Parathyroid adenoma (tissue), 2 donors: Measurements from ENCODE around the gene STAC3.

Source experiments
- H2AFZ ChIP-seq: fragments of 300-600 bp; sonication (generic); one replicate; pipeline ENCODE4 v1.7.0; 2017; ENCODE audit warnings: antibody characterized with exemption, mild to moderate bottlenecking
- H3K27ac ChIP-seq: fragments of 300-600 bp; sonication (generic); one replicate; pipeline ENCODE4 v1.7.0; 2017
- H3K27me3 ChIP-seq: fragments of 300-600 bp; sonication (generic); one replicate; pipeline ENCODE4 v1.7.0; 2017; ENCODE audit warnings: low read length; ENCODE audit not compliant: control insufficient read depth, insufficient read depth
- H3K36me3 ChIP-seq: fragments of 300-600 bp; sonication (generic); one replicate; pipeline ENCODE4 v1.7.0; 2017; ENCODE audit warnings: low read length; ENCODE audit not compliant: control insufficient read depth, insufficient read depth
- H3K4me1 ChIP-seq: fragments of 300-600 bp; sonication (generic); one replicate; pipeline ENCODE4 v1.7.0; 2017; ENCODE audit warnings: control low read depth
- H3K4me2 ChIP-seq: fragments of 300-600 bp; sonication (generic); one replicate; pipeline ENCODE4 v1.7.0; 2017; ENCODE audit warnings: low read length
- H3K4me3 ChIP-seq: fragments of 300-600 bp; sonication (generic); one replicate; pipeline ENCODE4 v1.7.0; 2017; ENCODE audit warnings: low read depth, low read length
- H3K79me2 ChIP-seq: fragments of 300-600 bp; sonication (generic); one replicate; pipeline ENCODE4 v1.7.0; 2017; ENCODE audit warnings: control low read depth
- H3K9ac ChIP-seq: fragments of 300-600 bp; sonication (generic); one replicate; pipeline ENCODE4 v1.7.0; 2017; ENCODE audit warnings: mild to moderate bottlenecking
- H3K9me3 ChIP-seq: fragments of 300-600 bp; sonication (generic); one replicate; pipeline ENCODE4 v1.7.0; 2017; ENCODE audit warnings: low read length; ENCODE audit not compliant: control insufficient read depth
- TF ChIP-seq, protein P1 (sequence below): fragments of 300-600 bp; sonication (generic); IDR thresholded peaks from one replicate; pipeline ENCODE4 v1.7.0; 2017; ENCODE audit warnings: antibody characterized with exemption, mild to moderate bottlenecking
- donor health status: primary hyperparathyroidism.

The STAC3 gene

DNA sequence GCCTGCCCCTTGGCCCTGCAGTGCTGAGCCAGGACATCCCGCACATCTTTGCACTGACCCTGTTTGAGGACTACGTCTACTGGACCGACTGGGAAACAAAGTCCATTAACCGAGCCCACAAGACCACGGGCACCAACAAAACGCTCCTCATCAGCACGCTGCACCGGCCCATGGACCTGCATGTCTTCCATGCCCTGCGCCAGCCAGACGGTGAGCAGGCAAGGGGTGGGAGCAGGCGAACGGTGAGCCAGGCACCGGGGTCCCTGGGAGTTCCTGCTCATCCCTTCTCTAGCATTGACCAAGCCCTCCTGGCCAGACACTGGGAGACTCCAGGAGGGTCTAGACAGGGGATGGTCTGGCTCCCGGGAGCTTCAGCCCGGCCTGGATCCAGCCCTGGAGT, 51.8 kb downstream of the STAC3 start:
- H2AFZ ChIP-seq: no peak overlapping the region
- H3K4me3 ChIP-seq: no peak overlapping the region
- H3K9me3 ChIP-seq: no peaks in the 10 kb centered on the region
- no peaks in the 10 kb centered on the region for H3K27me3 ChIP-seq
- no peaks in the 10 kb centered on the region for H3K36me3 ChIP-seq
- H3K27ac ChIP-seq: no peak overlapping the region
- H3K9ac ChIP-seq: no peak overlapping the region
- no peaks in the 10 kb centered on the region for H3K4me1 ChIP-seq
- H3K4me2 ChIP-seq: no peak overlapping the region
- H3K79me2 ChIP-seq: no peaks in the 10 kb centered on the region
- TF ChIP-seq, protein P1, sequence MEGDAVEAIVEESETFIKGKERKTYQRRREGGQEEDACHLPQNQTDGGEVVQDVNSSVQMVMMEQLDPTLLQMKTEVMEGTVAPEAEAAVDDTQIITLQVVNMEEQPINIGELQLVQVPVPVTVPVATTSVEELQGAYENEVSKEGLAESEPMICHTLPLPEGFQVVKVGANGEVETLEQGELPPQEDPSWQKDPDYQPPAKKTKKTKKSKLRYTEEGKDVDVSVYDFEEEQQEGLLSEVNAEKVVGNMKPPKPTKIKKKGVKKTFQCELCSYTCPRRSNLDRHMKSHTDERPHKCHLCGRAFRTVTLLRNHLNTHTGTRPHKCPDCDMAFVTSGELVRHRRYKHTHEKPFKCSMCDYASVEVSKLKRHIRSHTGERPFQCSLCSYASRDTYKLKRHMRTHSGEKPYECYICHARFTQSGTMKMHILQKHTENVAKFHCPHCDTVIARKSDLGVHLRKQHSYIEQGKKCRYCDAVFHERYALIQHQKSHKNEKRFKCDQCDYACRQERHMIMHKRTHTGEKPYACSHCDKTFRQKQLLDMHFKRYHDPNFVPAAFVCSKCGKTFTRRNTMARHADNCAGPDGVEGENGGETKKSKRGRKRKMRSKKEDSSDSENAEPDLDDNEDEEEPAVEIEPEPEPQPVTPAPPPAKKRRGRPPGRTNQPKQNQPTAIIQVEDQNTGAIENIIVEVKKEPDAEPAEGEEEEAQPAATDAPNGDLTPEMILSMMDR: no peak

DNA sequence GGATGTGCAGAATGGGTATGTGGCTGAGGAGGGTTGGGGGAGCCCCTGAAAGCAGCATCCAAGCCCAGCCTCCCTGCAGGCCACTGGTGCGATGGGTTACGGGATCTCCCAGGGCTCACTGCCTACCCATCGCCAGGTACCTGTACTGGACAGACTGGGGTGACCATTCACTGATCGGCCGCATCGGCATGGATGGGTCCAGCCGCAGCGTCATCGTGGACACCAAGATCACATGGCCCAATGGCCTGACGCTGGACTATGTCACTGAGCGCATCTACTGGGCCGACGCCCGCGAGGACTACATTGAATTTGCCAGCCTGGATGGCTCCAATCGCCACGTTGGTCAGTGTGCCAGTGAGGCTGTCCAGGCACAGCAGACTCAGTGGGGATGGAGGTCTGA, 52.7 kb downstream of the STAC3 start:
- Histone ChIP-seq H3K36me3 (no peaks in the 10 kb centered on the region), H3K4me2 (no peak overlapping the region), H2AFZ (no peak overlapping the region), H3K27ac (no peak overlapping the region), H3K4me3 (no peak overlapping the region), H3K9ac (no peak overlapping the region), H3K9me3 (no peaks in the 10 kb centered on the region), H3K79me2 (no peaks in the 10 kb centered on the region), H3K4me1 (no peaks in the 10 kb centered on the region), H3K27me3 (no peaks in the 10 kb centered on the region)
- TF ChIP-seq, protein P1: no peak

DNA sequence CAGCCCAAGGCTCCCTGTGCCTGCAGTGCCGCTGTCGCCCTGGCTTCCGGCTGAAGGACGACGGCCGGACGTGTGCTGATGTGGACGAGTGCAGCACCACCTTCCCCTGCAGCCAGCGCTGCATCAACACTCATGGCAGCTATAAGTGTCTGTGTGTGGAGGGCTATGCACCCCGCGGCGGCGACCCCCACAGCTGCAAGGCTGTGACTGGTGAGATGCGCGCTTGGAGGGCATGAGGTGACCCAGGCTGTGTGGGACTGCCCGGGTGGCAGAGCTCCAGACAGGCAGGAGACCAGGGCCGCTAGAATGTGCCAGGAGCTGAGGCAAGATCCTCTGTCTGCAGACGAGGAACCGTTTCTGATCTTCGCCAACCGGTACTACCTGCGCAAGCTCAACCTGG, 54.0 kb downstream of the STAC3 start:
- Histone ChIP-seq H3K9ac (no peak overlapping the region), H3K36me3 (no peaks in the 10 kb centered on the region), H2AFZ (no peak overlapping the region), H3K9me3 (no peaks in the 10 kb centered on the region), H3K4me1 (no peaks in the 10 kb centered on the region), H3K27ac (no peak overlapping the region), H3K79me2 (no peaks in the 10 kb centered on the region), H3K4me2 (no peak overlapping the region), H3K4me3 (no peak overlapping the region), H3K27me3 (no peaks in the 10 kb centered on the region)
- TF ChIP-seq, protein P1: no peak

DNA sequence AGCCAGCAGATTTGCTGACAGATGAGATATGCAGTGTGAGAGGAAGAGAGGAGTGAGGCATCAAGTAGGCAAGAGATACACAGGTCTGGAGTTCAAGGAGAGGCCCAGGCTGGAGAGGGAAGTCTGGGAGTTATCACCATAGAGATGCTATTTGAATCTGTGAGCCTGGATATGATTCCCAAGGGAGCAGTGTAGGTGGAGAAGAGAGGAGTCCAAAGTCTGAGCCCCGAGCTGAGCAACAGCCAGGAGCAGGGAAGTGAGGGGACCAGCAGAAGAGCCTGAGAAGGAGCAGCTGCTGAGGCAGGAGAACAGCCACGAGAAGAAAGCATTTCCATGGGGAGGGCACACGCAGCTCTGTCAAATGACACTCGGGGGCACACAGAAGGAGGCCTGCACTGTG, 54.5 kb downstream of the STAC3 start:
- no peak overlapping the region for H3K4me3 ChIP-seq
- no peaks in the 10 kb centered on the region for H3K36me3 ChIP-seq
- no peaks in the 10 kb centered on the region for H3K4me1 ChIP-seq
- no peak overlapping the region for H3K4me2 ChIP-seq
- H3K9me3 ChIP-seq: no peaks in the 10 kb centered on the region
- H3K27ac ChIP-seq: no peak overlapping the region
- TF ChIP-seq, protein P1: no peak
- no peak overlapping the region for H3K9ac ChIP-seq
- H3K27me3 ChIP-seq: no peaks in the 10 kb centered on the region
- H3K79me2 ChIP-seq: no peaks in the 10 kb centered on the region
- no peak overlapping the region for H2AFZ ChIP-seq

DNA sequence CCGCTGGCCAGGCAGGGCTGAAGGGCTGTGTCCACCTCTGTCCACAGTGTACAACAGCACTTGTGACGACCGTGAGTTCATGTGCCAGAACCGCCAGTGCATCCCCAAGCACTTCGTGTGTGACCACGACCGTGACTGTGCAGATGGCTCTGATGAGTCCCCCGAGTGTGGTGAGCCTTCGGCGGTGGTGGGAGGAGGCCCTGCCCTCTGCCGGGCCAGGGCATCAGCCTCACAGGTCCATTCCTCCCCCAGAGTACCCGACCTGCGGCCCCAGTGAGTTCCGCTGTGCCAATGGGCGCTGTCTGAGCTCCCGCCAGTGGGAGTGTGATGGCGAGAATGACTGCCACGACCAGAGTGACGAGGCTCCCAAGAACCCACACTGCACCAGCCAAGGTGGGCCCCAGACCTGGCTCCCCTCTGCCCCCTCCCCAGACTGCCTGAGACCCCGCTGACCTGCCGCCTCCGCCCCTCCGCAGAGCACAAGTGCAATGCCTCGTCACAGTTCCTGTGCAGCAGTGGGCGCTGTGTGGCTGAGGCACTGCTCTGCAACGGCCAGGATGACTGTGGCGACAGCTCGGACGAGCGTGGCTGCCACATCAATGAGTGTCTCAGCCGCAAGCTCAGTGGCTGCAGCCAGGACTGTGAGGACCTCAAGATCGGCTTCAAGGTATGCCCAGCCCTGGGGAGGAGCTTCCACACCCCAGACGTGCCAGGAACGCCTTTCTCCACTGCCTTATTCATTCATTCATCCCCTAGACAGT, 55.2 kb downstream of the STAC3 start:
- Histone ChIP-seq H3K27ac (no peak overlapping the region), H3K4me3 (no peak overlapping the region), H3K36me3 (no peaks in the 10 kb centered on the region), H3K79me2 (no peaks in the 10 kb centered on the region), H3K4me2 (no peak overlapping the region), H3K27me3 (no peaks in the 10 kb centered on the region), H3K9ac (no peak overlapping the region), H3K4me1 (no peaks in the 10 kb centered on the region), H2AFZ (no peak overlapping the region), H3K9me3 (no peaks in the 10 kb centered on the region)
- TF ChIP-seq, protein P1: no peak
